NCI-H524 (cell line): ENCODE results near the gene ITSN1.
A peak's percentile ranks its signal among the peaks of the same experiment; 100 is the strongest.

Source experiments
- DNase-seq, 2 experiments: peaks; one replicate each; lab custom pipeline; 2025; lab: John Stamatoyannopoulos, UW

Gene ITSN1

GRCh38 chr21:33932731-33933130 is 290.4 kb downstream of the ITSN1 start:
- DNase-seq, result no peak

- no peak for DNase-seq
Observed at GRCh38 chr21:33936301-33937038, 294.2 kb downstream of the ITSN1 start.

GRCh38 chr21:33937146-33937545 is 294.8 kb downstream of the ITSN1 start:
- no peak for DNase-seq

- DNase-seq, result no peak
Observed at GRCh38 chr21:33937931-33938339, 295.6 kb downstream of the ITSN1 start.

GRCh38 chr21:33938381-33938780 is 296.1 kb downstream of the ITSN1 start:
- no peak for DNase-seq

- DNase-seq, result no peak
Observed at GRCh38 chr21:33939226-33939625, 296.9 kb downstream of the ITSN1 start.

- DNase-seq, result no peak
Observed at GRCh38 chr21:33940164-33940880, 298.0 kb downstream of the ITSN1 start.

- no peak for DNase-seq
Observed at GRCh38 chr21:33940881-33941245, 298.6 kb downstream of the ITSN1 start.

GRCh38 chr21:33942426-33942825 is 300.1 kb downstream of the ITSN1 start:
- DNase-seq, result no peak

GRCh38 chr21:33943293-33943692 is 301.0 kb downstream of the ITSN1 start:
- DNase-seq, result no peak

- no peak for DNase-seq
Observed at GRCh38 chr21:33944185-33944763, 302.0 kb downstream of the ITSN1 start.

- DNase-seq, result no peak
Observed at GRCh38 chr21:33945652-33946270, 303.5 kb downstream of the ITSN1 start.

- peak in 1 of 2 experiments; percentile 43 for DNase-seq
Observed at GRCh38 chr21:33947451-33948095, 305.3 kb downstream of the ITSN1 start.

GRCh38 chr21:33948096-33948950 is 306.0 kb downstream of the ITSN1 start:
- DNase-seq, result peak; percentile 31 to 83

- DNase-seq, result no peak
Observed at GRCh38 chr21:33948951-33949444, 306.7 kb downstream of the ITSN1 start.
